Mesendoderm (in vitro differentiated cells): ENCODE results near the gene RHOT1.
"Not testable (repeated sequence)": the region's sequence is repeated elsewhere in the genome, so short reads cannot be mapped to it uniquely, and the experiment has no call there.

Source experiments
- DNase-seq: peaks from one replicate; pipeline ENCODE4 v3.0.0; 2013
- H2AK5ac ChIP-seq: 2 replicates; pipeline ENCODE4 v1.6.1; 2013; ENCODE audit warnings: low read length, inconsistent platforms
- H2BK120ac ChIP-seq: 2 replicates; pipeline ENCODE4 v1.6.1; 2013; ENCODE audit warnings: low read depth, mild to moderate bottlenecking, low read length, moderate library complexity, mixed read lengths
- H2BK15ac ChIP-seq: replicated peaks from 2 replicates; pipeline ENCODE4 v1.6.1; 2013; ENCODE audit warnings: low read depth, mild to moderate bottlenecking, moderate library complexity
- H2BK5ac ChIP-seq: 2 replicates; pipeline ENCODE4 v1.6.1; 2013; ENCODE audit warnings: low read length, inconsistent platforms
- H3K18ac ChIP-seq: 2 replicates; pipeline ENCODE4 v1.6.1; 2013; ENCODE audit warnings: mild to moderate bottlenecking, low read length, mixed read lengths
- H3K23ac ChIP-seq: one replicate; pipeline ENCODE4 v1.6.1; 2013; ENCODE audit warnings: low read length
- H3K27ac ChIP-seq: 2 replicates; pipeline ENCODE4 v1.5.1; 2013; ENCODE audit warnings: low read depth, mild to moderate bottlenecking, inconsistent platforms, low read length, moderate library complexity
- H3K27me3 ChIP-seq: 2 replicates; pipeline ENCODE4 v1.6.1; 2013; ENCODE audit warnings: low read length, control low read depth, mild to moderate bottlenecking, inconsistent platforms; ENCODE audit not compliant: insufficient read depth, poor library complexity
- H3K36me3 ChIP-seq: 2 replicates; pipeline ENCODE4 v1.6.1; 2013; ENCODE audit warnings: low read length, inconsistent platforms; ENCODE audit not compliant: control insufficient read depth, insufficient read depth
- H3K4ac ChIP-seq: one replicate; pipeline ENCODE4 v1.6.1; 2013; ENCODE audit warnings: low read depth, mild to moderate bottlenecking, low read length, moderate library complexity
- H3K4me1 ChIP-seq: 2 replicates; pipeline ENCODE4 v1.6.1; 2013; ENCODE audit warnings: low read depth, low read length, inconsistent platforms; ENCODE audit not compliant: control insufficient read depth
- H3K4me2 ChIP-seq: 2 replicates; pipeline ENCODE4 v1.6.1; 2013; ENCODE audit warnings: low read length
- H3K4me3 ChIP-seq: 2 replicates; pipeline ENCODE4 v1.5.1; 2013; ENCODE audit warnings: mild to moderate bottlenecking, low read length
- H3K56ac ChIP-seq: one replicate; pipeline ENCODE4 v1.6.1; 2013; ENCODE audit warnings: low read length
- H3K79me1 ChIP-seq: 2 replicates; pipeline ENCODE4 v1.6.1; 2013; ENCODE audit warnings: low read length, inconsistent platforms
- H3K79me2 ChIP-seq: 2 replicates; pipeline ENCODE4 v1.6.1; 2013; ENCODE audit warnings: mild to moderate bottlenecking, low read length; ENCODE audit not compliant: control insufficient read depth, insufficient read depth
- H3K9ac ChIP-seq: 2 replicates; pipeline ENCODE4 v1.6.1; 2013; ENCODE audit warnings: low read length, inconsistent platforms
- H4K5ac ChIP-seq: one replicate; pipeline ENCODE4 v1.6.1; 2013; ENCODE audit warnings: low read length
- H4K8ac ChIP-seq: one replicate; pipeline ENCODE4 v1.6.1; 2013; ENCODE audit warnings: low read depth, mild to moderate bottlenecking, control low read depth, low read length, moderate library complexity
- WGBS: extraction: QIAGEN DNeasy Blood & Tissue Kit; methylation state at CpG from one replicate; pipeline ENCODE4 v1.1.7; 2013; ENCODE audit warnings: low lambda C conversion rate, missing lambda C conversion rate; ENCODE audit not compliant: insufficient coverage; ENCODE audit errors: extremely low coverage; 5-methylcytosine and 5-hydroxymethylcytosine counted together

Gene RHOT1

DNA sequence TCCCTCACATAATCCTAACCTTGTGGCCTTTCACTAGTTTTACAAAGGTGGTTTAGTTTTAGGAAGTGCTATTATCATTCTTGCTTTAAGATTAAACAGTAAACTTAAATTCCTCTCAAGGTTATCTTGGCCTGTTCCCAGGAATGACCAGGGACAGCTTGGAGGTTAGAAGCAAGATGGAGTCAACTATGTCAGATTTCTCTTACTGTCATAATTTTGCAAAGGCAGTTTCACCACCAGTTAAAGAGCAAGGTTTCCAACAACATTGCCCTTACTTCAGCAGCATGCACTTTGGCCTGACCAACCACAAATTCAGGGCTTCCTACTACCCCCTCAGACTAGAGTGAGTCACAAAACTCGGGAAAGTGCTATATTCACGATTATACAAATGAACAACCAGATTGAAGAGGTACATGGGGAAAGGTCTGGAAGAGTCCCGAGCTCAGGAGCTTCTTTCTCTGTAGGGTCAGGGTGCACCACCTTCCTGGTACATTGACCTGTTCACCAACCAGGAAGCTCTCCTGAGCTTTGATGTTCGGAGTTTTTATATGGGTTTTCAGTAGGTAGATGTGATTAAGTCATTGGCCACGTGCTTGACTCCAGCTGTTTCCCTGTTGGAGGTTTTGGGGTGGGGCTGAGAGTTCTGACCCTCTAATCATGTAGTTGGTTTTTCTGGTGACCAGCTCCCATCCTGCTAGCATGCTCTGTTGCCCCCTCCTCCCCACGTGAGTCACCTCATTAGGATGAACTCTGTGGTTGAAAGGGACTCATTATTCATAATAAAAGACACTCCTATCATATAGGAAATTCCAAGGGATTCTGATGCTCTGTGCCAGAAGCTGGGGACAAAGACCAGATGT lies 19.4 kb downstream of the RHOT1 start:
- no peak overlapping the region for H4K8ac ChIP-seq
- H3K4me2 ChIP-seq = no peak overlapping the region
- H2BK120ac ChIP-seq = no peak overlapping the region
- no peaks in the 10 kb centered on the region for H3K79me2 ChIP-seq
- no peak overlapping the region for H3K4me3 ChIP-seq
- no peaks in the 10 kb centered on the region for H3K36me3 ChIP-seq
- no peak overlapping the region for H2BK5ac ChIP-seq
- no peaks in the 10 kb centered on the region for H3K79me1 ChIP-seq
- no peak overlapping the region for H3K27ac ChIP-seq
- H3K56ac ChIP-seq = no peak overlapping the region
- no peak overlapping the region for H3K18ac ChIP-seq
- no CpG with 5 or more reads among the region's 6 CpGs for WGBS
- DNase-seq = no peak
- no peak overlapping the region for H3K9ac ChIP-seq
- H3K23ac ChIP-seq = no peak overlapping the region
- no peak overlapping the region for H2BK15ac ChIP-seq
- no peaks in the 10 kb centered on the region for H3K27me3 ChIP-seq
- H3K4me1 ChIP-seq = no peaks in the 10 kb centered on the region
- no peak overlapping the region for H3K4ac ChIP-seq
- no peak overlapping the region for H4K5ac ChIP-seq
- no peak overlapping the region for H2AK5ac ChIP-seq

DNA sequence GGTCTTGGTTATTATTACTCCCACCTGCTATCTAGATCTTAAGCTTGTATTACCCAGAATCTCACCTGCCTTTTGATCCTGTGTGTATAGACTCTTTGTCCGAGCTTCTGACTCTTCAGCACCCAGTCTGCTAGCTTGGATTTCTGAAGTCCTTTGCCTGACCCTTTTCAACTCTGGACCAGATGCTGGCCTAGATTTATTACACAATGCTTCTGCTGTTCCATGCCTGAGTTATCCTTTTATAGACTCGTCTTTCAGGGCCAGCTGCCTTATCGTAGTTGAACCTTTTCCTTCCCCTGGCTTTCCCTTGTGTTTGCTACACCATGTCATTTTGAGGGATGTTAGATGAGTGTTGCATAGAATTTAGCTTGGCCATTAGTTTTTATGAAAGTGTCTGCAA lies 32.6 kb downstream of the RHOT1 start:
- Histone ChIP-seq H3K79me1 (no peaks in the 10 kb centered on the region), H3K27ac (no peak overlapping the region), H3K4me2 (no peak overlapping the region)

GRCh38 chr17:32178679-32179078 lies 36.4 kb downstream of the RHOT1 start:
- H3K4me1 ChIP-seq, H4K8ac ChIP-seq, H3K79me1 ChIP-seq, H3K18ac ChIP-seq, H2BK5ac ChIP-seq, H2BK15ac ChIP-seq, H3K27ac ChIP-seq, H3K9ac ChIP-seq, H3K4me2 ChIP-seq, H3K56ac ChIP-seq, H3K36me3 ChIP-seq, H3K4ac ChIP-seq, H3K23ac ChIP-seq, H4K5ac ChIP-seq, H3K4me3 ChIP-seq, H3K27me3 ChIP-seq, H2AK5ac ChIP-seq, H2BK120ac ChIP-seq, H3K79me2 ChIP-seq: not testable (repeated sequence)
- WGBS = no CpG with 5 or more reads among the region's 24 CpGs
- peak; percentile 25 for DNase-seq

More for the DNA sequence above, 32.6 kb downstream of the RHOT1 start:
- no peak overlapping the region for H3K4ac ChIP-seq
- H3K79me2 ChIP-seq = no peaks in the 10 kb centered on the region
- H3K23ac ChIP-seq = no peak overlapping the region
- H3K4me1 ChIP-seq = no peaks in the 10 kb centered on the region
- H4K8ac ChIP-seq = no peak overlapping the region
- H4K5ac ChIP-seq = no peak overlapping the region
- H3K4me3 ChIP-seq = no peak overlapping the region
- no peak overlapping the region for H2BK15ac ChIP-seq
- no peaks in the 10 kb centered on the region for H3K27me3 ChIP-seq
- no peak overlapping the region for H3K9ac ChIP-seq
- H2BK120ac ChIP-seq = no peak overlapping the region
- H2BK5ac ChIP-seq = no peak overlapping the region
- H2AK5ac ChIP-seq = no peak overlapping the region
- no peaks in the 10 kb centered on the region for H3K36me3 ChIP-seq
- DNase-seq = no peak
- WGBS = no CpG with 5 or more reads among the region's 3 CpGs
- no peak overlapping the region for H3K18ac ChIP-seq
- H3K56ac ChIP-seq = no peak overlapping the region

- not testable (repeated sequence) for H3K79me2 ChIP-seq, H3K27me3 ChIP-seq, H3K23ac ChIP-seq, H3K4me2 ChIP-seq, H3K18ac ChIP-seq, H4K5ac ChIP-seq, DNase-seq, H3K4ac ChIP-seq, H3K36me3 ChIP-seq, H3K4me1 ChIP-seq, H3K27ac ChIP-seq, H3K9ac ChIP-seq, H2BK120ac ChIP-seq, H3K56ac ChIP-seq, H4K8ac ChIP-seq, H2BK5ac ChIP-seq, H2BK15ac ChIP-seq, H2AK5ac ChIP-seq, H3K79me1 ChIP-seq, H3K4me3 ChIP-seq
- no CpG with 5 or more reads among the region's 23 CpGs for WGBS
Measured at GRCh38 chr17:32179103-32179502, 36.8 kb downstream of the RHOT1 start.

- H3K18ac ChIP-seq, H3K27me3 ChIP-seq, H2BK120ac ChIP-seq, H3K36me3 ChIP-seq, H3K79me1 ChIP-seq, H2BK5ac ChIP-seq, H3K79me2 ChIP-seq, H3K4me2 ChIP-seq, H2AK5ac ChIP-seq, H3K27ac ChIP-seq, H2BK15ac ChIP-seq, H3K4me1 ChIP-seq, H4K5ac ChIP-seq, H3K23ac ChIP-seq, H3K9ac ChIP-seq, H3K56ac ChIP-seq, H3K4me3 ChIP-seq, H4K8ac ChIP-seq, H3K4ac ChIP-seq, DNase-seq: not testable (repeated sequence)
- WGBS = no CpG with 5 or more reads among the region's 25 CpGs
Measured at GRCh38 chr17:32179526-32179925, 37.2 kb downstream of the RHOT1 start.

- H3K23ac ChIP-seq, H3K56ac ChIP-seq, H2BK15ac ChIP-seq, H3K18ac ChIP-seq, H3K4me1 ChIP-seq, H3K79me1 ChIP-seq, H3K27ac ChIP-seq, H2BK120ac ChIP-seq, H3K36me3 ChIP-seq, H3K4ac ChIP-seq, H2AK5ac ChIP-seq, H3K4me3 ChIP-seq, DNase-seq, H2BK5ac ChIP-seq, H3K4me2 ChIP-seq, H4K5ac ChIP-seq, H3K27me3 ChIP-seq, H3K9ac ChIP-seq, H4K8ac ChIP-seq, H3K79me2 ChIP-seq: not testable (repeated sequence)
- no CpG with 5 or more reads among the region's 2 CpGs for WGBS
Measured at GRCh38 chr17:32180262-32180661, 38.0 kb downstream of the RHOT1 start.
